ENCODE measurements around the gene CACNA1I. TPM values are rescaled to one million over a fixed set of nuclear protein-coding genes. Genes with fewer than 3 reads are reported as not detected.

Gene CACNA1I
- total RNA-seq, 1 donor from 2014 or later, result 0.11 TPM

DNA sequence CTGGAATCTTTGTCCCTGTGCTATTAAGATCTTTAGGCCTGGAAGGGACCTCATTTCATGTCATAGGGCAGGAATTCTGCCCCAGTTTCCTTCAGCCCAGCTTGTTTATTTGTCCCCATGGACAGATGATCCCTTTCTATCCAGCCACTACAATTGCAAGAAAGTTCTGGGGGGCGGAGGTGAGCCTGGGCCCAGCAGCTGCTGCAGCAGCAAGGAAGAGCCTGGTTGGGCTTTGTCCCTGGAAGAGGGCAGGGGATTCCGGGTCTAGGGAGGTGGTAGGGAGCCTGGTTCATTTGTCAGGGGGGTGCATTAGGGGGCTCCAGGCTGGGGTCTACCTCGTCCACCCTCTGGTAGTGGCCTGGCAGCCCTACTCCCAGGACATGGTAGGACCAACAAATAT, 16.4 kb upstream of the CACNA1I start:
- H3K27ac ChIP-seq (ENCODE audit: low read depth, low read length), result no peak overlapping the region
- H3K27ac Mint-ChIP-seq (ENCODE audit: unreplicated experiment), result no peak overlapping the region
- H3K36me3 ChIP-seq (ENCODE audit: insufficient read depth, low read length), result no peaks in the 10 kb centered on the region
- H3K27me3 ChIP-seq (ENCODE audit: insufficient read depth, low read length), result peaks cover 48% of the 10 kb centered on the region
- no peaks in the 10 kb centered on the region for H3K4me1 Mint-ChIP-seq (ENCODE audit: low read depth, unreplicated experiment)
- FAIRE-seq (no peak), DNase-seq (ENCODE audit: low read depth) (no peak)
- TF ChIP-seq EZH2 (IDR thresholded peaks at IDR 0.05; ENCODE audit: insufficient read depth, low read length) (no peak), CTCF (IDR thresholded peaks at IDR 0.05; ENCODE audit: insufficient read depth, low read depth, low read length) (no peak)
- H4K20me1 ChIP-seq (ENCODE audit: insufficient read depth, low read length), result no peaks in the 10 kb centered on the region
- H3K27me3 Mint-ChIP-seq (ENCODE audit: low read depth, unreplicated experiment), result peaks cover 59% of the 10 kb centered on the region
- no peaks in the 10 kb centered on the region for H3K9me3 ChIP-seq (ENCODE audit: insufficient read depth, low read depth, low read length)
- H3K4me3 ChIP-seq (ENCODE audit: insufficient read depth, low read depth, low read length), result no peak overlapping the region
- no peak overlapping the region for H2AFZ ChIP-seq (ENCODE audit: low read depth, low read length)
- no peak overlapping the region for H3K9ac ChIP-seq (ENCODE audit: low read length)
- H3K9me3 Mint-ChIP-seq (ENCODE audit: unreplicated experiment), result no peaks in the 10 kb centered on the region
- no peaks in the 10 kb centered on the region for H3K4me1 ChIP-seq (ENCODE audit: insufficient read depth, low read length)
- no peak overlapping the region for H3K4me3 Mint-ChIP-seq (ENCODE audit: unreplicated experiment)
- peaks cover 3% of the 10 kb centered on the region for H3K36me3 Mint-ChIP-seq (ENCODE audit: low read depth, unreplicated experiment)
- H3K79me2 ChIP-seq (ENCODE audit: insufficient read depth, low read length), result no peaks in the 10 kb centered on the region
- no peak overlapping the region for H3K4me2 ChIP-seq (ENCODE audit: low read length)

- no peaks in the 10 kb centered on the region for H3K4me1 ChIP-seq (ENCODE audit: insufficient read depth, low read length)
- H3K4me2 ChIP-seq (ENCODE audit: low read length), result peak overlapping the region; percentile 59
- peak overlapping the region; percentile 91 for H3K27ac Mint-ChIP-seq (ENCODE audit: unreplicated experiment)
- no peaks in the 10 kb centered on the region for H3K4me1 Mint-ChIP-seq (ENCODE audit: low read depth, unreplicated experiment)
- no peaks in the 10 kb centered on the region for H4K20me1 ChIP-seq (ENCODE audit: insufficient read depth, low read length)
- no peak for FAIRE-seq
- TF ChIP-seq CTCF (IDR thresholded peaks at IDR 0.05; ENCODE audit: insufficient read depth, low read depth, low read length), result no peak
- no peak for TF ChIP-seq EZH2 (IDR thresholded peaks at IDR 0.05; ENCODE audit: insufficient read depth, low read length)
- peaks cover 53% of the 10 kb centered on the region for H3K27me3 ChIP-seq (ENCODE audit: insufficient read depth, low read length)
- no peaks in the 10 kb centered on the region for H3K79me2 ChIP-seq (ENCODE audit: insufficient read depth, low read length)
- H3K9ac ChIP-seq (ENCODE audit: low read length), result no peak overlapping the region
- H3K4me3 ChIP-seq (ENCODE audit: insufficient read depth, low read depth, low read length), result no peak overlapping the region
- peaks cover 3% of the 10 kb centered on the region for H3K36me3 Mint-ChIP-seq (ENCODE audit: low read depth, unreplicated experiment)
- no peak for DNase-seq (ENCODE audit: low read depth)
- peaks cover 52% of the 10 kb centered on the region for H3K27me3 Mint-ChIP-seq (ENCODE audit: low read depth, unreplicated experiment)
- H3K9me3 ChIP-seq (ENCODE audit: insufficient read depth, low read depth, low read length), result no peaks in the 10 kb centered on the region
- no peak overlapping the region for H2AFZ ChIP-seq (ENCODE audit: low read depth, low read length)
- H3K36me3 ChIP-seq (ENCODE audit: insufficient read depth, low read length), result no peaks in the 10 kb centered on the region
- H3K27ac ChIP-seq (ENCODE audit: low read depth, low read length), result no peak overlapping the region
- H3K4me3 Mint-ChIP-seq (ENCODE audit: unreplicated experiment), result peak overlapping the region; percentile 76
- H3K9me3 Mint-ChIP-seq (ENCODE audit: unreplicated experiment), result no peaks in the 10 kb centered on the region
Observed at GRCh38 chr22:39556970-39557841, 13.3 kb upstream of the CACNA1I start.

GRCh38 chr22:39558254-39558727, 12.3 kb upstream of the CACNA1I start:
- Histone ChIP-seq H3K9me3 (ENCODE audit: insufficient read depth, low read depth, low read length) (no peaks in the 10 kb centered on the region), H3K79me2 (ENCODE audit: insufficient read depth, low read length) (no peaks in the 10 kb centered on the region), H3K9ac (ENCODE audit: low read length) (no peak overlapping the region), H4K20me1 (ENCODE audit: insufficient read depth, low read length) (no peaks in the 10 kb centered on the region), H3K27ac (ENCODE audit: low read depth, low read length) (no peak overlapping the region), H3K36me3 (ENCODE audit: insufficient read depth, low read length) (no peaks in the 10 kb centered on the region), H3K4me2 (ENCODE audit: low read length) (peak overlapping the region; percentile 19), H3K27me3 (ENCODE audit: insufficient read depth, low read length) (peaks cover 55% of the 10 kb centered on the region), H3K4me1 (ENCODE audit: insufficient read depth, low read length) (no peaks in the 10 kb centered on the region), H2AFZ (ENCODE audit: low read depth, low read length) (no peak overlapping the region), H3K4me3 (ENCODE audit: insufficient read depth, low read depth, low read length) (no peak overlapping the region)
- Mint-ChIP-seq H3K36me3 (ENCODE audit: low read depth, unreplicated experiment) (peaks cover 3% of the 10 kb centered on the region), H3K4me1 (ENCODE audit: low read depth, unreplicated experiment) (no peaks in the 10 kb centered on the region), H3K9me3 (ENCODE audit: unreplicated experiment) (no peaks in the 10 kb centered on the region), H3K27ac (ENCODE audit: unreplicated experiment) (no peak overlapping the region), H3K27me3 (ENCODE audit: low read depth, unreplicated experiment) (peaks cover 44% of the 10 kb centered on the region), H3K4me3 (ENCODE audit: unreplicated experiment) (peak overlapping the region; percentile 76)
- TF ChIP-seq EZH2 (IDR thresholded peaks at IDR 0.05; ENCODE audit: insufficient read depth, low read length) (peak; percentile 93), CTCF (IDR thresholded peaks at IDR 0.05; ENCODE audit: insufficient read depth, low read depth, low read length) (no peak)
- DNase-seq (ENCODE audit: low read depth), result no peak
- FAIRE-seq, result no peak

Measured in astrocyte (in vitro differentiated cells and primary cell).